Thyroid gland (tissue), 4 donors: ENCODE measurements around the gene CD226. TPM values are rescaled to one million over a fixed set of nuclear protein-coding genes. Genes with fewer than 3 reads are reported as not detected.

Experiments
- DNase-seq, 2 donors: peaks; one replicate each; pipeline ENCODE4 v3.0.0-alpha.2; 2019
- H3K27ac ChIP-seq, 3 donors: fragments of 200-600 bp; sonication (generic); 1 replicate in 2 of 3; 2 replicates in 1 of 3; pipeline ENCODE4 v1.5.1; 2016 to 2019; ENCODE audit warnings: mild to moderate bottlenecking in 1 of 3, moderate library complexity in 1 of 3
- H3K27me3 ChIP-seq: fragments of 200-600 bp; sonication (generic); one replicate; pipeline ENCODE4 v1.5.1; 2019
- H3K36me3 ChIP-seq, 2 donors: fragments of 200-600 bp; sonication (generic); one replicate each; pipeline ENCODE4 v1.5.1; 2016 to 2019
- H3K4me1 ChIP-seq, 2 donors: fragments of 200-600 bp; sonication (generic); one replicate each; pipeline ENCODE4 v1.5.1; 2017 to 2019
- H3K4me3 ChIP-seq, 3 donors: fragments of 200-600 bp; sonication (generic); replicated peaks in 1 of 3; 1 replicate in 2 of 3; 2 replicates in 1 of 3; pipeline ENCODE4 v1.5.1; 2016; ENCODE audit warnings: mild to moderate bottlenecking in 1 of 3
- H3K9me3 ChIP-seq: fragments of 200-600 bp; sonication (generic); one replicate; pipeline ENCODE4 v1.5.1; 2017
- CTCF ChIP-seq, 6 experiments: fragments of 200-600 bp in 3 of 6; fragments of 450-650 bp in 3 of 6; sonication (generic) in 3 of 6; IDR thresholded peaks; one replicate each; pipeline ENCODE4 v1.5.1; 2016 to 2019; ENCODE audit warnings: antibody characterized with exemption in 6 of 6, mild to moderate bottlenecking in 2 of 6, inconsistent platforms in 1 of 6, moderate library complexity in 1 of 6
- POLR2A ChIP-seq, 2 donors: fragments of 450-650 bp; IDR thresholded peaks; one replicate each; pipeline ENCODE4 v1.6.1; 2017; ENCODE audit warnings: antibody characterized with exemption in 2 of 2, mild to moderate bottlenecking in 2 of 2, moderate library complexity in 1 of 2
- WGBS, 2 donors: methylation state at CpG; one replicate each; pipeline ENCODE4 v1.1.5; 2017; 5-methylcytosine and 5-hydroxymethylcytosine counted together
- intact Hi-C: fragments of 100-400 bp; cut with DNase I; formaldehyde crosslinking; loops from one replicate; pipeline ENCODE4 v1.15.1; 2023
- total RNA-seq, 4 donors: library from RNA; depleted of rRNA; stranded (reverse); fragments of >200 nt; gene quantifications; one replicate each; pipeline ENCODE4 v1.2.3, GENCODE V29; 2016

The CD226 gene
- total RNA-seq, 4 donors from 2014 or later, result 0.98 to 5.6 (median 2.5) TPM

DNA sequence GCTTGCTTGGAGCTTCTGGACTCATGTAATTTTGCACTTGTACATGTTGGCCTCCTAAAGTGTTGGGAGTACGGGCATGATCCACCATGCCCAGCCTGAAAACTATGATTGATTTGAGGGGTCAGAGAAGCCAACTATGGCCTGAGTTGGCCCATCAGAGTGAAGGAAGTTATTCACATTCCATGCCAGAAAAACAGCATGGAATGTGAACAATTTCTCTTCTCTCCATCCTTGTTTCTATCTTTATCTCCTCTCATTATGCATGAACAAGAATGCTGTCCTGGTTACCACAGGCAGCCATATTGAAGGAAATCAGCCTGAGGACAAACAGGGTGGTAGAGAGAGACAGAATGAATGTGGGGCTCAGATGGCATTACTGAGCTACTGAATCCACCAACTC, 3.5 kb upstream of the CD226 start:
- H3K9me3 ChIP-seq, result no peaks in the 10 kb centered on the region
- no peak for TF ChIP-seq CTCF (IDR thresholded peaks at IDR 0.05)
- no peak for TF ChIP-seq POLR2A (IDR thresholded peaks at IDR 0.05)
- DNase-seq, result no peak
- no peaks in the 10 kb centered on the region for H3K27me3 ChIP-seq
- intact Hi-C loops, result no loop called here
- no peak overlapping the region for H3K27ac ChIP-seq
- no peaks in the 10 kb centered on the region for H3K36me3 ChIP-seq
- H3K4me1 ChIP-seq, result no peaks in the 10 kb centered on the region
- H3K4me3 ChIP-seq, result no peak overlapping the region
- 87 to 95% methylated on average over 1 of the region's 1 CpG for WGBS, 2 donors

DNA sequence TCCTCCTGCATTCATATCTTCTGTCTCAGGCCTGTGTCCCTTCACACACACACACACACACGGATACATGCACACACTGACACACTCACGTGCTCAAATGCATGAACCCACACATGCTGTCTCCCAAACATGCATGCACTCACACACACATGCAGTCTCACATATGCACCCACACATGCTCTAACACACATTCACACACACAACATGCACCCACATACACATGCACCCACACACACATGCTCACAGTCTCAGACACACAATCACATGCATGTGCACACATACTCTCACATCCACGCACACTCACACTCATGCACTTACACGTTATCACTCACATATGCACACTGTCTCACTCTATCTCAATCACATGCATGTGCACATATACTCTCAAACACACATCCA, 1.9 kb upstream of the CD226 start:
- no peaks in the 10 kb centered on the region for H3K4me1 ChIP-seq
- intact Hi-C loops, result no loop called here
- TF ChIP-seq CTCF (IDR thresholded peaks at IDR 0.05) (no peak), POLR2A (IDR thresholded peaks at IDR 0.05) (no peak)
- DNase-seq, result no peak
- H3K27ac ChIP-seq, result no peak overlapping the region
- H3K36me3 ChIP-seq, result no peaks in the 10 kb centered on the region
- 93 to 94% methylated on average over 4 of the region's 4 CpGs for WGBS, 2 donors
- H3K9me3 ChIP-seq, result no peaks in the 10 kb centered on the region
- no peak overlapping the region for H3K4me3 ChIP-seq
- no peaks in the 10 kb centered on the region for H3K27me3 ChIP-seq

GRCh38 chr18:69948919-69949537, 1.4 kb upstream of the CD226 start:
- Histone ChIP-seq H3K36me3 (no peaks in the 10 kb centered on the region), H3K27me3 (no peaks in the 10 kb centered on the region), H3K9me3 (no peaks in the 10 kb centered on the region), H3K4me1 (no peaks in the 10 kb centered on the region), H3K4me3 (no peak overlapping the region), H3K27ac (no peak overlapping the region)
- DNase-seq, result peak; percentile 59 to 61
- WGBS, 2 donors, result 40 to 56% methylated on average over 15 of the region's 15 CpGs
- intact Hi-C loops, result no loop called here
- no peak for TF ChIP-seq POLR2A (IDR thresholded peaks at IDR 0.05)
- TF ChIP-seq CTCF (IDR thresholded peaks at IDR 0.05), result no peak

DNA sequence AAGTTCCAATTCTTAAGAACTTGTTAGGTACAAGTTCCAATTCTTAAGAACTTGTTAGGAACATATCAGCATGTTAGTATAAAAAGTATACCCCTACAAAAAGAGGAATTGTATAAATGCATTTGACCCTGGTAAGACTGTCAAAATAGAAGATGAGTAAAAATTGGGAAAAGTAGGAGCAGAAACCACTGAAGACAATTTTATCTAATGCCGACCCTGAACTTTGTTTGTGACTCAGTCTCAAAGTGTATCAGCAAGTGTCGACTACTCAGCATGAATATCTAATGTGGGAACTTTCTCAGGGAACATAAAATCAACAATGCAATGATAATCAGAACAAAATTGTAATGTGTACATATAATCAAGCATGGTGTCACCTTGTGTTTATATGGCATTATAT, 583 bp upstream of the CD226 start:
- Histone ChIP-seq H3K4me1 (no peaks in the 10 kb centered on the region), H3K27me3 (no peaks in the 10 kb centered on the region), H3K36me3 (no peaks in the 10 kb centered on the region), H3K4me3 (no peak overlapping the region), H3K9me3 (no peaks in the 10 kb centered on the region), H3K27ac (no peak overlapping the region)
- WGBS, 2 donors, result 86 to 92% methylated on average over 2 of the region's 2 CpGs
- no peak for DNase-seq
- no peak for TF ChIP-seq CTCF (IDR thresholded peaks at IDR 0.05)
- no peak for TF ChIP-seq POLR2A (IDR thresholded peaks at IDR 0.05)
- intact Hi-C loops, result no loop called here

- Histone ChIP-seq H3K27me3 (no peaks in the 10 kb centered on the region), H3K36me3 (no peaks in the 10 kb centered on the region), H3K4me3 (no peak overlapping the region), H3K9me3 (no peaks in the 10 kb centered on the region), H3K4me1 (no peaks in the 10 kb centered on the region), H3K27ac (no peak overlapping the region)
- WGBS, 2 donors, result 77 to 85% methylated on average over 5 of the region's 5 CpGs
- intact Hi-C loops, result no loop called here
- TF ChIP-seq CTCF (IDR thresholded peaks at IDR 0.05), result no peak
- TF ChIP-seq POLR2A (IDR thresholded peaks at IDR 0.05), result no peak
- no peak for DNase-seq
Measured at GRCh38 chr18:69946608-69947155, 991 bp downstream of the CD226 start.
